Progenitor cell of endocrine pancreas (in vitro differentiated cells): ENCODE measurements around the gene EXOC3L4. TPM values are rescaled to one million over a fixed set of nuclear protein-coding genes. Genes with fewer than 3 reads are reported as not detected.
A peak's percentile ranks its signal among the peaks of the same experiment; 100 is the strongest.

Source experiments
- DNase-seq: peaks from one replicate; pipeline ENCODE4 v3.0.0; 2021; ENCODE audit warnings: low spot score; ENCODE audit not compliant: unreplicated experiment
- H3K27ac Mint-ChIP-seq: 2 replicates; pipeline ENCODE4 v1.8.0; 2021; ENCODE audit warnings: mild to moderate bottlenecking, moderate library complexity, mixed read lengths
- H3K27me3 Mint-ChIP-seq: 2 replicates; pipeline ENCODE4 v1.8.0; 2021; ENCODE audit warnings: mixed read lengths
- H3K36me3 Mint-ChIP-seq: 2 replicates; pipeline ENCODE4 v1.8.0; 2022; ENCODE audit warnings: mixed read lengths; ENCODE audit not compliant: insufficient read depth
- H3K4me1 Mint-ChIP-seq: 2 replicates; pipeline ENCODE4 v1.8.0; 2021; ENCODE audit warnings: low read depth, mixed read lengths
- H3K4me3 Mint-ChIP-seq: 2 replicates; pipeline ENCODE4 v1.8.0; 2021; ENCODE audit warnings: low read depth, mild to moderate bottlenecking, moderate library complexity, mixed read lengths
- H3K9me3 Mint-ChIP-seq: 2 replicates; pipeline ENCODE4 v1.8.0; 2021; ENCODE audit warnings: low read depth, mixed read lengths
- CTCF ChIP-seq: fragments of 200-600 bp; sonication (generic); IDR thresholded peaks from one replicate; pipeline ENCODE4 v1.5.0; 2021; ENCODE audit warnings: antibody characterized with exemption, mild to moderate bottlenecking; ENCODE audit not compliant: unreplicated experiment
- total RNA-seq: library from RNA; stranded (reverse); gene quantifications from 2 replicates; pipeline ENCODE4 v1.2.1, GENCODE V29; 2021

The EXOC3L4 gene
- total RNA-seq, 1 donor from 2014 or later: 30.8 TPM

- Mint-ChIP-seq H3K4me1 (peaks cover 2% of the 10 kb centered on the region), H3K27me3 (peaks cover 37% of the 10 kb centered on the region), H3K9me3 (no peaks in the 10 kb centered on the region), H3K36me3 (no peaks in the 10 kb centered on the region), H3K4me3 (no peak overlapping the region), H3K27ac (no peak overlapping the region)
- TF ChIP-seq CTCF: no peak
- DNase-seq: no peak
These were observed 32.8 kb downstream of the EXOC3L4 start for GRCh38 chr14:103127356-103127755.

- Mint-ChIP-seq H3K36me3 (no peaks in the 10 kb centered on the region), H3K9me3 (no peaks in the 10 kb centered on the region), H3K27ac (peak overlapping the region; percentile 45), H3K4me1 (peaks cover 2% of the 10 kb centered on the region), H3K27me3 (peaks cover 37% of the 10 kb centered on the region), H3K4me3 (no peak overlapping the region)
- no peak for TF ChIP-seq CTCF
- DNase-seq: no peak
These were observed 33.5 kb downstream of the EXOC3L4 start for GRCh38 chr14:103127861-103128598.

- peaks cover 37% of the 10 kb centered on the region for H3K27me3 Mint-ChIP-seq
- H3K4me3 Mint-ChIP-seq: no peak overlapping the region
- no peaks in the 10 kb centered on the region for H3K36me3 Mint-ChIP-seq
- peak overlapping the region; percentile 45 for H3K27ac Mint-ChIP-seq
- no peak for TF ChIP-seq CTCF
- H3K4me1 Mint-ChIP-seq: peaks cover 2% of the 10 kb centered on the region
- DNase-seq: no peak
- H3K9me3 Mint-ChIP-seq: no peaks in the 10 kb centered on the region
These were observed 34.2 kb downstream of the EXOC3L4 start for GRCh38 chr14:103128631-103129300.

GRCh38 chr14:103129301-103130016, 34.9 kb downstream of the EXOC3L4 start:
- no peak for TF ChIP-seq CTCF
- Mint-ChIP-seq H3K9me3 (no peaks in the 10 kb centered on the region), H3K4me1 (peaks cover 1% of the 10 kb centered on the region), H3K27me3 (peaks cover 32% of the 10 kb centered on the region), H3K4me3 (no peak overlapping the region), H3K27ac (no peak overlapping the region), H3K36me3 (no peaks in the 10 kb centered on the region)
- DNase-seq: no peak

DNA sequence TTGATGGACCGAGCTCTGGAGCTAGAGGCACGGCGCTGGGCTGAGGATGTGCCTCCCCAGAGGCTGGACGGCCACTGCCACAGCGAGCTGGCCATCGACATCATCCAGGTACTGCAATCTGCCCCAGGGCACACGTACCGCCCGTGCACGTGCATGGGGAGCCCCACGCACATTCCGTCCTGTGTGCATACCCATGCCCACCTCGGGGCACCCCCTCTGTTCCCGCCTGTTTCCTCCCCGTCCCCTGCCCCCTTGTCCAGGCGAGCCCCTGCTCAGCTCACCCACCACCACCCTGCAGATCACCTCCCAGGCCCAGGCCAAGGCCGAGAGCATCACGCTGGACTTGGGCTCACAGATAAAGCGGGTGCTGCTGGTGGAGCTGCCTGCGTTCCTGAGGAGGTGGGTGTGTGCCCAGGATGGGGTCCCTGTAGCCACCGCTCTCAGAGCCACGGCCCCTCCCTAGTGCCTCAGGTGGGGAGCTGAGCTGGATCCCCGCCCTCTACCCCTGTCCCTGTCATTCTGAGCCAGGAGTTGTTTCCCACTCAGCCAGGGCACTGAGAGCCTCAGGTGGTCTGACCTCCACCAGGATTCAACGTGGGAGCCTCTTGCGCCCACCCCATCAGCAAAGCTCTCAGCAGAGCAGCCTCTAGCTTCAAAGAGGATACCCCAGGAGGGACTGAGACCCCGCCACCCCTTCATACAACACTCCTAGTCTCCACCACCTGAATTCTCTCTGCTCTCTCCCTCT, 35.7 kb downstream of the EXOC3L4 start:
- Mint-ChIP-seq H3K27ac (no peak overlapping the region), H3K4me3 (no peak overlapping the region), H3K4me1 (peaks cover 1% of the 10 kb centered on the region), H3K9me3 (no peaks in the 10 kb centered on the region), H3K36me3 (no peaks in the 10 kb centered on the region), H3K27me3 (peaks cover 30% of the 10 kb centered on the region)
- DNase-seq: no peak
- TF ChIP-seq CTCF: no peak
